Endothelial cell of umbilical vein (primary cell): Measurements from ENCODE around the gene IMPA2. TPM values are rescaled to one million over a fixed set of nuclear protein-coding genes. Genes with fewer than 3 reads are reported as not detected.

ENCODE experiments used
- BruUV-seq: library from RNA; stranded (reverse); fragments of 400-500 nt; replicated peaks from 2 replicates; lab custom pipeline; 2021; lab: Mats Ljungman, UMichigan
- CTCF ChIA-PET: fragments of 300-600, 350-600 bp; sonication (Branson Sonifier 250); formaldehyde crosslinking; loops from one replicate; lab custom pipeline; 2021; ENCODE audit warnings: antibody characterized with exemption, inconsistent platforms; lab: Charles Lee
- POLR2A ChIA-PET: fragments of 300-600, 350-600 bp; sonication (Branson Sonifier 250); formaldehyde crosslinking; loops from one replicate; lab custom pipeline; 2021; ENCODE audit warnings: antibody characterized with exemption, inconsistent platforms; lab: Charles Lee
- DNase-seq: peaks from one replicate; pipeline ENCODE4 v3.0.0-alpha.2; 2011; ENCODE audit warnings: low read depth, low spot score
- FAIRE-seq: peaks from 2 replicates; lab custom pipeline; 2011; peaks lifted over from hg19 to GRCh38; lab: Jason Lieb, UNC
- H2AFZ ChIP-seq: 2 replicates; pipeline ENCODE4 v1.6.0; 2012; ENCODE audit warnings: low read depth, low read length, control low read depth, inconsistent platforms
- H3K27ac ChIP-seq: 2 replicates; pipeline ENCODE4 v1.5.1; 2011; ENCODE audit warnings: low read depth, mild to moderate bottlenecking, control low read depth, low read length, moderate library complexity; ENCODE audit not compliant: insufficient read depth
- H3K27me3 ChIP-seq, 2 experiments: 2 replicates each; pipeline versions ENCODE4 v1.6.0 to v1.6.1; 2011; ENCODE audit warnings: low read length in 2 of 2, mixed read lengths in 1 of 2; ENCODE audit not compliant: control insufficient read depth in 2 of 2, insufficient read depth in 2 of 2
- H3K36me3 ChIP-seq, 2 experiments: 2 replicates in 1 of 2; 3 replicates in 1 of 2; pipeline ENCODE4 v1.5.1; 2011; ENCODE audit warnings: low read length in 2 of 2, mild to moderate bottlenecking in 1 of 2, moderate library complexity in 1 of 2; ENCODE audit not compliant: control insufficient read depth in 2 of 2, insufficient read depth in 2 of 2; ENCODE audit errors: extremely low read depth in 1 of 2
- H3K4me1 ChIP-seq: 3 replicates; pipeline ENCODE4 v1.5.1; 2011; ENCODE audit warnings: mild to moderate bottlenecking, low read length; ENCODE audit not compliant: control insufficient read depth, insufficient read depth; ENCODE audit errors: extremely low read depth
- H3K4me2 ChIP-seq: 2 replicates; pipeline ENCODE4 v1.6.1; 2011; ENCODE audit warnings: low read length, control low read depth, mixed read lengths; ENCODE audit not compliant: insufficient read depth
- H3K4me3 ChIP-seq, 3 experiments: fragments of 200-600 bp in 1 of 3; sonication (generic), shearing (Covaris generic) in 1 of 3; replicated peaks in 1 of 3; 2 replicates each; pipeline ENCODE4 v1.5.1; 2011 to 2016; ENCODE audit warnings: control low read depth in 3 of 3, low read length in 3 of 3, mild to moderate bottlenecking in 2 of 3, inconsistent platforms in 1 of 3, low read depth in 1 of 3, moderate library complexity in 1 of 3; ENCODE audit not compliant: insufficient read depth in 1 of 3
- H3K79me2 ChIP-seq: 2 replicates; pipeline ENCODE4 v1.6.0; 2012; ENCODE audit warnings: low read length, inconsistent platforms; ENCODE audit not compliant: control insufficient read depth, insufficient read depth
- H3K9ac ChIP-seq: replicated peaks from 2 replicates; pipeline ENCODE3; 2011; ENCODE audit warnings: low read length, control low read depth; ENCODE audit not compliant: insufficient read depth; ENCODE audit errors: extremely low read depth
- H3K9me1 ChIP-seq: replicated peaks from 3 replicates; pipeline ENCODE4 v1.6.0; 2011; ENCODE audit warnings: mild to moderate bottlenecking, low read length; ENCODE audit not compliant: control insufficient read depth, insufficient read depth; ENCODE audit errors: extremely low read depth
- H3K9me3 ChIP-seq: replicated peaks from 2 replicates; pipeline ENCODE4 v1.5.1; 2012; ENCODE audit warnings: low read length, inconsistent platforms; ENCODE audit not compliant: control insufficient read depth, insufficient read depth
- H4K20me1 ChIP-seq: replicated peaks from 2 replicates; pipeline ENCODE3; 2011; ENCODE audit warnings: mild to moderate bottlenecking, low read length; ENCODE audit not compliant: control insufficient read depth, insufficient read depth; ENCODE audit errors: extremely low read depth
- CTCF ChIP-seq, 2 donors: IDR thresholded peaks; 1 replicate in 1 of 2; 2 replicates in 1 of 2; pipeline ENCODE4 v1.5.1; 2011; ENCODE audit warnings: low read length in 2 of 2, mild to moderate bottlenecking in 2 of 2, moderate library complexity in 2 of 2, control low read depth in 1 of 2, inconsistent platforms in 1 of 2, low read depth in 1 of 2; ENCODE audit not compliant: insufficient read depth in 1 of 2; ENCODE audit errors: extremely low read depth in 1 of 2
- EZH2 ChIP-seq: IDR thresholded peaks from 2 replicates; pipeline ENCODE4 v1.6.1; 2012; ENCODE audit warnings: borderline replicate concordance, low read depth, mild to moderate bottlenecking, moderate library complexity, low read length, inconsistent platforms; ENCODE audit not compliant: severe bottlenecking
- FOS ChIP-seq: IDR thresholded peaks from 2 replicates; pipeline ENCODE4 v1.6.1; 2011; ENCODE audit warnings: mild to moderate bottlenecking, low read length, moderate library complexity, borderline replicate concordance; ENCODE audit not compliant: insufficient read depth
- GATA2 ChIP-seq: IDR thresholded peaks from 2 replicates; pipeline ENCODE4 v1.7.0; 2011; ENCODE audit warnings: low read depth, mild to moderate bottlenecking, moderate library complexity, mixed read lengths, low read length; ENCODE audit not compliant: insufficient read length, insufficient read depth
- JUN ChIP-seq: IDR thresholded peaks from 2 replicates; pipeline ENCODE4 v1.6.1; 2011; ENCODE audit warnings: borderline replicate concordance, low read depth; ENCODE audit not compliant: insufficient read length, insufficient read depth
- MAX ChIP-seq: IDR thresholded peaks from 2 replicates; pipeline ENCODE4 v1.6.1; 2011; ENCODE audit not compliant: insufficient read depth, insufficient read length
- MYC ChIP-seq: IDR thresholded peaks from one replicate; pipeline ENCODE4 v1.6.1; 2011; ENCODE audit warnings: mild to moderate bottlenecking, low read depth, low read length
- POLR2A ChIP-seq: IDR thresholded peaks from 2 replicates; pipeline ENCODE4 v1.6.1; 2012; ENCODE audit warnings: low read depth, mild to moderate bottlenecking, control low read depth, low read length
- POLR2AphosphoS5 ChIP-seq: IDR thresholded peaks from 2 replicates; pipeline ENCODE4 v1.6.1; 2012; ENCODE audit warnings: low read depth, mild to moderate bottlenecking, control low read depth, low read length, moderate library complexity; ENCODE audit not compliant: insufficient read depth
- dilution Hi-C: fragments of 300-500 bp; cut with MboI; formaldehyde crosslinking; loops from one replicate; pipeline ENCODE4 v1.15.0; 2019; ENCODE audit warnings: low sequenced_read_pairs; ENCODE audit not compliant: extremely low pct_ligation_motif_present
- intact Hi-C: fragments of 100-400 bp; cut with micrococcal nuclease; formaldehyde crosslinking; loops from one replicate; pipeline ENCODE4 v1.10.0; 2022
- polyA plus RNA-seq, 4 experiments: library from polyadenylated mRNA; depleted of rRNA in 3 of 4; stranded (reverse) in 3 of 4; unstranded in 1 of 4; fragments of >200 nt; gene quantifications; 2 replicates each; pipeline versions ENCODE4 v1.2.1 to v1.2.3, GENCODE V29; 2011 to 2012; ENCODE audit warnings: missing spikeins in 1 of 4
- total RNA-seq: library from RNA; stranded (reverse); gene quantifications from 2 replicates; pipeline ENCODE4 v1.2.3, GENCODE V29; 2021

The IMPA2 gene
- total and polyA plus RNA-seq, 2 donors (not counting 3 experiments of a cell fraction or from before 2014, with no cell fraction given): 6.1 to 8.0 TPM

DNA sequence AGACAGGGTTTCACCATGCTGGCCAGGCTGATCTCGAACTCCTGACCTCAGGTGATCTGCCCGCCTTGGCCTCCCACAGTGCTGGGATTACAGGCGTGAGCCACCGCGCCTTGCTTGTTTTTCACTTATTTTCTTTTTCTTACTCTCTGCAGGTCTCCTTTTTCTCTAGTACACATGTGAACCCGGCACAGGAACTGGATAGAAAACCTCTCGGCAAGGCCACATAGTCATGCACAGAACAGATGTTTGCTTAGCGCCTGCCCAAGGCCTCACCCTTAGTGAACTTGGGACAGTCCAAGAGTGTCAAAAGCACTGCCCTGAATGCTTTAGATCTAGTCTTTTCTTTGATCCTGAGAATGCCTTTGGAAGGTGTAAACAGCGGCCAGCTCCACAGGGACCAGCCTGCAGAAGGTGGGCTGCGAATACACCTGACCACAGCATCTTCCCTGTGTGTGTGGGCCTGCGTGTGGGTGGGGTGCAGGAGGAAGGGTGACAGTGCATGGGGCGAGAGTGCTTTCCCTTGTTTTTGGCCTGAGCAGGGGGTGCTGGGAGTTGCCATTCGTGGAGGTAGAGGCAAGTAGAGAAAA is 27.0 kb downstream of the IMPA2 start:
- DNase-seq: no peak
- H4K20me1 ChIP-seq: no peaks in the 10 kb centered on the region
- H3K4me1 ChIP-seq: no peaks in the 10 kb centered on the region
- H3K9ac ChIP-seq: no peak overlapping the region
- no peaks in the 10 kb centered on the region for H3K36me3 ChIP-seq
- BruUV-seq: no TSS peak
- no peaks in the 10 kb centered on the region for H3K9me1 ChIP-seq
- no peaks in the 10 kb centered on the region for H3K79me2 ChIP-seq
- H3K9me3 ChIP-seq: no peaks in the 10 kb centered on the region
- H2AFZ ChIP-seq: no peak overlapping the region
- dilution Hi-C loops: no loop called here
- no peaks in the 10 kb centered on the region for H3K27me3 ChIP-seq
- H3K27ac ChIP-seq: no peak overlapping the region
- intact Hi-C loops: no loop called here
- no peak for TF ChIP-seq MAX
- no peak for TF ChIP-seq POLR2A
- no peak for TF ChIP-seq CTCF (IDR thresholded peaks at IDR 0.05; ENCODE audit: extremely low read depth in 1 of 2, insufficient read depth in 1 of 2, low read depth in 1 of 2, low read length in 2 of 2)
- TF ChIP-seq FOS: no peak
- TF ChIP-seq MYC: no peak
- TF ChIP-seq EZH2: no peak
- TF ChIP-seq GATA2: no peak
- no peak for TF ChIP-seq JUN
- TF ChIP-seq POLR2AphosphoS5: no peak
- CTCF ChIA-PET: interaction anchor here (1.1 to 1.2 kb wide), 2 partner anchors 12 to 70 kb away, joined by 3 to 4 read pairs; no protein-coding TSS in a partner anchor
- POLR2A ChIA-PET: no interaction called here
- no peak overlapping the region for H3K4me3 ChIP-seq
- no peak for FAIRE-seq
- no peak overlapping the region for H3K4me2 ChIP-seq
